HG03064 (cell line): ENCODE data around the gene LYPD1.
"Not testable (repeated sequence)": the region's sequence is repeated elsewhere in the genome, so short reads cannot be mapped to it uniquely, and the experiment has no call there.

Source experiments
- ATAC-seq: cut with Tn5 transposase; IDR thresholded peaks from one replicate; pipeline ENCODE4 v1.9.1; 2021; ENCODE audit warnings: low read depth; ENCODE audit not compliant: unreplicated experiment

Gene LYPD1

GRCh38 chr2:132669908-132670495 lies at the start of gene LYPD1:
Gene LYPD1, minus strand, starts transcription at chr2:132670205. Its CDS starts 273 bp downstream, at chr2:132669932.
- ATAC-seq: no peak

GRCh38 chr2:132719480-132719879 lies 49.5 kb upstream of the LYPD1 start:
- no peak for ATAC-seq

GRCh38 chr2:132716954-132717353 lies 46.9 kb upstream of the LYPD1 start:
- ATAC-seq: no peak

- no peak for ATAC-seq
Measured at GRCh38 chr2:132715386-132716351, 45.7 kb upstream of the LYPD1 start.

GRCh38 chr2:132703396-132703795 lies 33.4 kb upstream of the LYPD1 start:
- ATAC-seq: no peak

- ATAC-seq: no peak
Measured at GRCh38 chr2:132701810-132702209, 31.8 kb upstream of the LYPD1 start.

- not testable (repeated sequence) for ATAC-seq
Measured at GRCh38 chr2:132699802-132700201, 29.8 kb upstream of the LYPD1 start.

GRCh38 chr2:132698347-132698746 lies 28.3 kb upstream of the LYPD1 start:
- ATAC-seq: not testable (repeated sequence)

- no peak for ATAC-seq
Measured at GRCh38 chr2:132697556-132698205, 27.7 kb upstream of the LYPD1 start.

GRCh38 chr2:132692816-132693215 lies 22.8 kb upstream of the LYPD1 start:
- ATAC-seq: no peak

GRCh38 chr2:132691556-132691955 lies 21.6 kb upstream of the LYPD1 start:
- ATAC-seq: no peak

GRCh38 chr2:132690664-132691303 lies 20.8 kb upstream of the LYPD1 start:
- no peak for ATAC-seq

GRCh38 chr2:132681766-132682165 lies 11.8 kb upstream of the LYPD1 start:
- no peak for ATAC-seq

- no peak for ATAC-seq
Measured at GRCh38 chr2:132680544-132680943, 10.5 kb upstream of the LYPD1 start.

- ATAC-seq: no peak
Measured at GRCh38 chr2:132678483-132678882, 8.5 kb upstream of the LYPD1 start.

GRCh38 chr2:132677661-132678060 lies 7.7 kb upstream of the LYPD1 start:
- ATAC-seq: no peak

- ATAC-seq: no peak
Measured at GRCh38 chr2:132676999-132677398, 7.0 kb upstream of the LYPD1 start.

- ATAC-seq: no peak
Measured at GRCh38 chr2:132671151-132671835, 1.3 kb upstream of the LYPD1 start.

GRCh38 chr2:132670496-132671150 lies 618 bp upstream of the LYPD1 start:
- ATAC-seq: no peak
